ENCODE data around the gene FASTKD1. TPM values are rescaled to one million over a fixed set of nuclear protein-coding genes. Genes with fewer than 3 reads are reported as not detected.
"Not testable (repeated sequence)": the region's sequence is repeated elsewhere in the genome, so short reads cannot be mapped to it uniquely, and the experiment has no call there.

The FASTKD1 gene
- total RNA-seq, 1 donor from 2014 or later: 27.1 TPM

DNA sequence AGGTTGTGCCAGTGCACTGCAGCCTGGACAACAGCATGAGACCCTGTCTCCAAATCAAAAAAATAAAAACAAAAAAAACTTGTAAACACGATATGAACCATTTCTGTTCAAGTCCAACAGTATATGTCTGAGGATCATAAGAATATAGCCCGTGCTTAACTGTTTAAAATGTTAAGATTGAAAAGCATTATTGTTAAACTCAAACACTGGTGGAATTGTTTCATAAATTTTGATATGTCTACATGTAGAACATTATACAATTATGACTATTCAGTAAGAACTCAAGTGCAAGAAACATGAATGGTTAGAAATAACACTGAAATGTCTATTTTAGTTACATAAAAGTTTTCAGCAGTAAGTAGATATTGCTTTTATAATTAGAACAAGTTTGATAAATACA, 40.2 kb upstream of the FASTKD1 start:
- CTCF ChIA-PET: no interaction called here
- peaks cover 4% of the 10 kb centered on the region for H3K9me3 Mint-ChIP-seq
- no peak for DNase-seq
- no peak overlapping the region for H3K27ac Mint-ChIP-seq
- no peak overlapping the region for H3K4me3 Mint-ChIP-seq
- H3K4me1 Mint-ChIP-seq: peaks cover 4% of the 10 kb centered on the region
- no peak for TF ChIP-seq CTCF (IDR thresholded peaks at IDR 0.05)
- intact Hi-C loops (cut with micrococcal nuclease): no loop called here
- no peaks in the 10 kb centered on the region for H3K27me3 Mint-ChIP-seq
- H3K36me3 Mint-ChIP-seq (ENCODE audit: low read depth): peaks cover 89% of the 10 kb centered on the region
- ATAC-seq (ENCODE audit: low read depth): no peak
- POLR2A ChIA-PET: no interaction called here

DNA sequence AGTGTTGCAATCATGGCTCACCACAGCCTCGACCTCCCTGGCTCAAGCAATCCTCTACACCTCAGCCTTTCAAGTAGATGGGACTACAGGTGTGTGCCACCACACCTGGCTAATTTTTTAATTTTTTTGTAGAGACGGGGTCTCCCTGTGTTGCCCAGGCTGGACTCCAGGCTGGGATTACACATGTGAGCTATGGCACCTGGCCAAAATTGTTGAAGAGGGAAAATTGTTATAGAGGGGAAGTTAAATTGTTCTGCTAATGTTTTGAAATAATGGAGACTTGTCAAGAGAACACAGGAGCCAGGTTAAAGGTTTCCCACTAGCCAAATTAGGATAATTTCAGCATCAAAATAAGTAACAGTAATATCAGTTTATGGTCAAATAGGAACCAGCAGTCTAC, 35.6 kb upstream of the FASTKD1 start:
- ATAC-seq (ENCODE audit: low read depth): no peak
- CTCF ChIA-PET: no interaction called here
- Mint-ChIP-seq H3K27me3 (no peaks in the 10 kb centered on the region), H3K4me3 (no peak overlapping the region), H3K4me1 (no peaks in the 10 kb centered on the region), H3K9me3 (no peaks in the 10 kb centered on the region), H3K27ac (no peak overlapping the region), H3K36me3 (ENCODE audit: low read depth) (peaks cover 77% of the 10 kb centered on the region)
- DNase-seq: no peak
- intact Hi-C loops (cut with micrococcal nuclease): no loop called here
- TF ChIP-seq CTCF (IDR thresholded peaks at IDR 0.05): no peak
- POLR2A ChIA-PET: no interaction called here

- POLR2A ChIA-PET: no interaction called here
- no peaks in the 10 kb centered on the region for H3K27me3 Mint-ChIP-seq
Observed at GRCh38 chr2:169599568-169599967, 25.9 kb upstream of the FASTKD1 start.

DNA sequence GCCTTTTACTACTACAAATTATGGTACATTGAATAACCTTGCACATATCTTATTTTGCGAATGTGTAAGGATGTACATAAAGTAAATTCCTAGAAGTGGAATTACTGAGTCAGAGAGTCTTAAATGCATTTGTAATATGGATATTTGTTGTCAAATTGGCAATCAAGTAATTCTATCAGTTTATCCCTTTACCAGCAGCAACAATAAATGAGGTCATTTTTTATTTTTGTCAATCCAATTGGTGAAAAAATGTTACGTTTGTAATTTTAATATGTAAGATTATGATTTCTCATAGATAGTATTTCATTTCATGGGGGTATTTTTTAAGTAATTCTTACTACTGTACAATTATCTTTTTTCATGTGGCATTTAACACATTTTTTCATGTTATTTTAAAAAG, 25.3 kb upstream of the FASTKD1 start:
- intact Hi-C loops (cut with micrococcal nuclease): no loop called here
- no peak for DNase-seq
- TF ChIP-seq CTCF (IDR thresholded peaks at IDR 0.05): no peak
- Mint-ChIP-seq H3K27me3 (no peaks in the 10 kb centered on the region), H3K9me3 (no peaks in the 10 kb centered on the region), H3K27ac (no peak overlapping the region), H3K4me3 (no peak overlapping the region), H3K36me3 (ENCODE audit: low read depth) (peaks cover 22% of the 10 kb centered on the region), H3K4me1 (peaks cover 20% of the 10 kb centered on the region)
- ChIA-PET CTCF (no interaction called here), POLR2A (no interaction called here)
- ATAC-seq (ENCODE audit: low read depth): no peak

More at GRCh38 chr2:169599568-169599967, 25.9 kb upstream of the FASTKD1 start:
- Mint-ChIP-seq H3K27ac (no peak overlapping the region), H3K9me3 (no peaks in the 10 kb centered on the region), H3K4me3 (no peak overlapping the region), H3K4me1 (peaks cover 20% of the 10 kb centered on the region), H3K36me3 (ENCODE audit: low read depth) (peaks cover 27% of the 10 kb centered on the region)
- intact Hi-C loops (cut with micrococcal nuclease): no loop called here
- CTCF ChIA-PET: no interaction called here
- TF ChIP-seq CTCF (IDR thresholded peaks at IDR 0.05): no peak
- ATAC-seq (ENCODE audit: low read depth) (no peak), DNase-seq (no peak)

DNA sequence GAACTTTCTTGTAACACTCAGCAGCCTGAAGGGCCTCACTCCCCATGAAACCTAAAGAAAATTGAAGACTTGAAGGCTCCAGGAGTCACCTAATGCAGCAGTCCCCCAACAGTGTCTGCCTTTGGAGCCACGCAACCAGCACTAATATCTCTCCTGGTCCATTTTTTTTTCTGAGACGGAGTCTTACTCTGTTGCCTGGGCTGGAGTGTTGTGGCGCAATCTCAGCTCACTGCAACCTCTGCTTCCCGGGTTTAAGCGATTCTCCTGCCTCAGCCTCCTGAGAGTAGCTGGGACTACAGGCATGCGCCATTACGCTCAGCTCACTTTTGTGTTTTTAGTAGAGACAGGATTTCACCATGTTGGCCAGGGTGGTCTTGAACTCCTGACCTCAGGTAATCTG, 22.9 kb upstream of the FASTKD1 start:
- CTCF ChIA-PET; DNase-seq; ATAC-seq (ENCODE audit: low read depth); H3K4me3 Mint-ChIP-seq; intact Hi-C loops (cut with micrococcal nuclease); H3K27ac Mint-ChIP-seq; H3K27me3 Mint-ChIP-seq; H3K9me3 Mint-ChIP-seq: not testable (repeated sequence)
- POLR2A ChIA-PET: interaction anchor here (1.3 kb wide), 1 partner anchor 12 kb away, joined by 3 read pairs; no protein-coding TSS in a partner anchor
- Mint-ChIP-seq H3K4me1 (peaks cover 18% of the 10 kb centered on the region), H3K36me3 (ENCODE audit: low read depth) (peaks cover 17% of the 10 kb centered on the region)

GRCh38 chr2:169590804-169591203, 17.1 kb upstream of the FASTKD1 start:
- intact Hi-C loops (cut with micrococcal nuclease): no loop called here
- no peak overlapping the region for H3K4me3 Mint-ChIP-seq

More at GRCh38 chr2:169590804-169591203, 17.1 kb upstream of the FASTKD1 start:
- DNase-seq (no peak), ATAC-seq (ENCODE audit: low read depth) (peak; percentile 37)
- no peak for TF ChIP-seq CTCF (IDR thresholded peaks at IDR 0.05)
- ChIA-PET CTCF (no interaction called here), POLR2A (no interaction called here)
- Mint-ChIP-seq H3K27ac (no peak overlapping the region), H3K9me3 (no peaks in the 10 kb centered on the region), H3K36me3 (ENCODE audit: low read depth) (peaks cover 29% of the 10 kb centered on the region), H3K4me1 (peaks cover 38% of the 10 kb centered on the region), H3K27me3 (no peaks in the 10 kb centered on the region)
